ENCODE data around the gene F10. TPM values are rescaled to one million over a fixed set of nuclear protein-coding genes. Genes with fewer than 3 reads are reported as not detected.

Gene F10
- total and polyA plus RNA-seq, 9 of the 15 experiments (the other 6 are each of a cell fraction or from before 2014, with no cell fraction given) = 0.04 to 0.09 (median 0.07) TPM; not detected in 5

DNA sequence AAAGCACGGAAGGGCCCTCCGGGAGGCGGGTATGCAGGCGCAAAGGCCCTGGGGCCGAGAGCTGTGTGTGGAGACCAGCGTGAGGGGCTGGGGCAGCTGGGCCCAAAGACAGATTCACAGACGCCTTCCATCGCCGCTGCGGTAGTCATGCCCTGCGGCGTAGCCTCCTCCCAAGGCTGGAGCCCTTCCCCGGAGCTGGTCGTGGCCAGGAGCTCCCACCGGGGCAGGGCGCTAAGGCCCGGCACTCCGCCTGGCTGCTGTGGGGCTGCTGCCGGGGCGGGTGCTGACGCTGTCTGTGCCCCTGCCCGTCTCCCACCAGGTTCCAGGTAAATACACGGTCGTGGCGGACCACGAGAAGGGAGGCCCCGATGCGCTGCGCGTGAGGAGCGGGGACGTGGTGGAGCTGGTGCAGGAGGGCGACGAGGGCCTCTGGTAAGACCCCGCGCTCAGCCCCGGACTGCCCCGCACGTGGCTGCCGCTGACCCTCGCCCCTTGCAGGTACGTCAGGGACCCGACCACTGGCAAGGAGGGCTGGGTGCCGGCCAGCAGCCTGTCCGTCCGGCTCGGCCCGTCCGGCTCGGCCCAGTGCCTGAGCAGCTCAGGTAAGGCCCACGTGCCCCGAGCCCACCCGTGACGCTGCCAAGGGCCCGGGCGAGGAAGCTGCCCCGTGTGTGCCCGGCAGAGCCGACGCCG lies 26.4 kb upstream of the F10 start:
- no peak overlapping the region for H3K4me3 ChIP-seq
- no peak overlapping the region for H3K4me2 ChIP-seq (ENCODE audit: insufficient read depth, low read length)
- no peaks in the 10 kb centered on the region for H3K36me3 ChIP-seq (ENCODE audit: control insufficient read depth, insufficient read depth, low read length)
- H3K4me1 ChIP-seq (replicated peaks in 1 of 2; ENCODE audit: control insufficient read depth in 2 of 2, insufficient read depth in 2 of 2, low read length in 2 of 2) = peaks cover 0 to 8% of the 10 kb centered on the region in 2 experiments; a peak in 1 of 5 replicates
- CTCF ChIA-PET (ENCODE audit: low intra/inter-chr PET ratio) = no interaction called here
- H4K20me1 ChIP-seq (replicated peaks; ENCODE audit: control insufficient read depth, insufficient read depth, low read length) = no peaks in the 10 kb centered on the region; the same call in 1 of the 2 replicates
- in situ Hi-C loops (cut with MboI) (no loop called here), intact Hi-C loops (cut with micrococcal nuclease) (no loop called here)
- no peaks in the 10 kb centered on the region for H3K9me1 ChIP-seq (ENCODE audit: control insufficient read depth, insufficient read depth, low read length)
- BruUV-seq (replicated peaks) = no TSS peak
- H3K9me3 ChIP-seq (replicated peaks; ENCODE audit: control insufficient read depth, insufficient read depth, low read depth, low read length) = no peaks in the 10 kb centered on the region
- H3K27ac ChIP-seq (ENCODE audit: extremely low read depth, low read depth, low read length) = no peak overlapping the region
- FAIRE-seq (no peak), ATAC-seq (no peak), DNase-seq (ENCODE audit: extremely low read depth in 1 of 4, low spot score in 3 of 4) (no peak)
- WGBS (ENCODE audit: insufficient coverage, low coverage, missing lambda C conversion rate) = 4% methylated on average over 20 of the region's 61 CpGs
- no peak overlapping the region for H3K9ac ChIP-seq (ENCODE audit: insufficient read depth in 1 of 2, low read depth in 2 of 2, low read length in 2 of 2)
- POLR2A ChIA-PET = no interaction called here
- no peak overlapping the region for H2AFZ ChIP-seq (ENCODE audit: low read depth, low read length)
- H3K27me3 ChIP-seq (ENCODE audit: control insufficient read depth in 2 of 2, insufficient read depth in 2 of 2, low read length in 2 of 2) = peaks cover 40 to 84% of the 10 kb centered on the region in 2 experiments
- H3K79me2 ChIP-seq (ENCODE audit: control insufficient read depth, insufficient read depth, low read length) = no peaks in the 10 kb centered on the region
- TF ChIP-seq SMARCB1 (IDR thresholded peaks at IDR 0.05; ENCODE audit: insufficient read length, low read depth) (no peak), KDM2B (CRISPR knock-in tag; IDR thresholded peaks at IDR 0.05) (no peak), NCOA6 (IDR thresholded peaks at IDR 0.05) (no peak), SMC3 (conservative IDR thresholded peaks at IDR 0.05; ENCODE audit: insufficient read depth, low read depth, low read length) (no peak), KDM1A (IDR thresholded peaks at IDR 0.05) (no peak), EGR1 (conservative IDR thresholded peaks at IDR 0.05) (no peak), ARHGAP35 (IDR thresholded peaks at IDR 0.05; ENCODE audit: partially characterized antibody) (no peak), RBBP5 (IDR thresholded peaks at IDR 0.05; ENCODE audit: borderline replicate concordance, insufficient read depth, low read length, poor library complexity, severe bottlenecking) (no peak)
- TF ChIP-seq, protein P1, sequence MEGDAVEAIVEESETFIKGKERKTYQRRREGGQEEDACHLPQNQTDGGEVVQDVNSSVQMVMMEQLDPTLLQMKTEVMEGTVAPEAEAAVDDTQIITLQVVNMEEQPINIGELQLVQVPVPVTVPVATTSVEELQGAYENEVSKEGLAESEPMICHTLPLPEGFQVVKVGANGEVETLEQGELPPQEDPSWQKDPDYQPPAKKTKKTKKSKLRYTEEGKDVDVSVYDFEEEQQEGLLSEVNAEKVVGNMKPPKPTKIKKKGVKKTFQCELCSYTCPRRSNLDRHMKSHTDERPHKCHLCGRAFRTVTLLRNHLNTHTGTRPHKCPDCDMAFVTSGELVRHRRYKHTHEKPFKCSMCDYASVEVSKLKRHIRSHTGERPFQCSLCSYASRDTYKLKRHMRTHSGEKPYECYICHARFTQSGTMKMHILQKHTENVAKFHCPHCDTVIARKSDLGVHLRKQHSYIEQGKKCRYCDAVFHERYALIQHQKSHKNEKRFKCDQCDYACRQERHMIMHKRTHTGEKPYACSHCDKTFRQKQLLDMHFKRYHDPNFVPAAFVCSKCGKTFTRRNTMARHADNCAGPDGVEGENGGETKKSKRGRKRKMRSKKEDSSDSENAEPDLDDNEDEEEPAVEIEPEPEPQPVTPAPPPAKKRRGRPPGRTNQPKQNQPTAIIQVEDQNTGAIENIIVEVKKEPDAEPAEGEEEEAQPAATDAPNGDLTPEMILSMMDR (IDR thresholded peaks at IDR 0.05 in 2 of 3, conservative IDR thresholded peaks at IDR 0.05 in 1 of 3; ENCODE audit: insufficient read depth in 2 of 3, low read depth in 1 of 3, low read length in 3 of 3) = no peak
- TF ChIP-seq, protein P2, sequence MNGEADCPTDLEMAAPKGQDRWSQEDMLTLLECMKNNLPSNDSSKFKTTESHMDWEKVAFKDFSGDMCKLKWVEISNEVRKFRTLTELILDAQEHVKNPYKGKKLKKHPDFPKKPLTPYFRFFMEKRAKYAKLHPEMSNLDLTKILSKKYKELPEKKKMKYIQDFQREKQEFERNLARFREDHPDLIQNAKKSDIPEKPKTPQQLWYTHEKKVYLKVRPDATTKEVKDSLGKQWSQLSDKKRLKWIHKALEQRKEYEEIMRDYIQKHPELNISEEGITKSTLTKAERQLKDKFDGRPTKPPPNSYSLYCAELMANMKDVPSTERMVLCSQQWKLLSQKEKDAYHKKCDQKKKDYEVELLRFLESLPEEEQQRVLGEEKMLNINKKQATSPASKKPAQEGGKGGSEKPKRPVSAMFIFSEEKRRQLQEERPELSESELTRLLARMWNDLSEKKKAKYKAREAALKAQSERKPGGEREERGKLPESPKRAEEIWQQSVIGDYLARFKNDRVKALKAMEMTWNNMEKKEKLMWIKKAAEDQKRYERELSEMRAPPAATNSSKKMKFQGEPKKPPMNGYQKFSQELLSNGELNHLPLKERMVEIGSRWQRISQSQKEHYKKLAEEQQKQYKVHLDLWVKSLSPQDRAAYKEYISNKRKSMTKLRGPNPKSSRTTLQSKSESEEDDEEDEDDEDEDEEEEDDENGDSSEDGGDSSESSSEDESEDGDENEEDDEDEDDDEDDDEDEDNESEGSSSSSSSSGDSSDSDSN (IDR thresholded peaks at IDR 0.05; ENCODE audit: borderline replicate concordance in 1 of 2, low read depth in 2 of 2, low read length in 2 of 2) = no peak
- TF ChIP-seq, protein P3, sequence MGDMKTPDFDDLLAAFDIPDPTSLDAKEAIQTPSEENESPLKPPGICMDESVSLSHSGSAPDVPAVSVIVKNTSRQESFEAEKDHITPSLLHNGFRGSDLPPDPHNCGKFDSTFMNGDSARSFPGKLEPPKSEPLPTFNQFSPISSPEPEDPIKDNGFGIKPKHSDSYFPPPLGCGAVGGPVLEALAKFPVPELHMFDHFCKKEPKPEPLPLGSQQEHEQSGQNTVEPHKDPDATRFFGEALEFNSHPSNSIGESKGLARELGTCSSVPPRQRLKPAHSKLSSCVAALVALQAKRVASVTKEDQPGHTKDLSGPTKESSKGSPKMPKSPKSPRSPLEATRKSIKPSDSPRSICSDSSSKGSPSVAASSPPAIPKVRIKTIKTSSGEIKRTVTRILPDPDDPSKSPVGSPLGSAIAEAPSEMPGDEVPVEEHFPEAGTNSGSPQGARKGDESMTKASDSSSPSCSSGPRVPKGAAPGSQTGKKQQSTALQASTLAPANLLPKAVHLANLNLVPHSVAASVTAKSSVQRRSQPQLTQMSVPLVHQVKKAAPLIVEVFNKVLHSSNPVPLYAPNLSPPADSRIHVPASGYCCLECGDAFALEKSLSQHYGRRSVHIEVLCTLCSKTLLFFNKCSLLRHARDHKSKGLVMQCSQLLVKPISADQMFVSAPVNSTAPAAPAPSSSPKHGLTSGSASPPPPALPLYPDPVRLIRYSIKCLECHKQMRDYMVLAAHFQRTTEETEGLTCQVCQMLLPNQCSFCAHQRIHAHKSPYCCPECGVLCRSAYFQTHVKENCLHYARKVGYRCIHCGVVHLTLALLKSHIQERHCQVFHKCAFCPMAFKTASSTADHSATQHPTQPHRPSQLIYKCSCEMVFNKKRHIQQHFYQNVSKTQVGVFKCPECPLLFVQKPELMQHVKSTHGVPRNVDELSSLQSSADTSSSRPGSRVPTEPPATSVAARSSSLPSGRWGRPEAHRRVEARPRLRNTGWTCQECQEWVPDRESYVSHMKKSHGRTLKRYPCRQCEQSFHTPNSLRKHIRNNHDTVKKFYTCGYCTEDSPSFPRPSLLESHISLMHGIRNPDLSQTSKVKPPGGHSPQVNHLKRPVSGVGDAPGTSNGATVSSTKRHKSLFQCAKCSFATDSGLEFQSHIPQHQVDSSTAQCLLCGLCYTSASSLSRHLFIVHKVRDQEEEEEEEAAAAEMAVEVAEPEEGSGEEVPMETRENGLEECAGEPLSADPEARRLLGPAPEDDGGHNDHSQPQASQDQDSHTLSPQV (IDR thresholded peaks at IDR 0.05) = no peak

Data from K562 (cell line).